H9 (cell line): Measurements from ENCODE around the gene IL5RA. TPM values are rescaled to one million over a fixed set of nuclear protein-coding genes. Genes with fewer than 3 reads are reported as not detected.

ENCODE experiments used
- DNase-seq: peaks from one replicate; pipeline ENCODE4 v3.0.0-alpha.2; 2017
- H2AFZ ChIP-seq: one replicate; pipeline ENCODE4 v1.6.1; 2013; ENCODE audit warnings: mild to moderate bottlenecking, low read length, control low read depth, moderate library complexity
- H2AK5ac ChIP-seq: 2 replicates; pipeline ENCODE4 v1.6.1; 2013; ENCODE audit warnings: low read length, control low read depth, mixed read lengths; ENCODE audit not compliant: insufficient read length
- H2BK120ac ChIP-seq: one replicate; pipeline ENCODE4 v1.6.1; 2013; ENCODE audit warnings: low read depth, mild to moderate bottlenecking, low read length, control low read depth, inconsistent platforms; ENCODE audit not compliant: poor library complexity, severe bottlenecking
- H2BK12ac ChIP-seq: 2 replicates; pipeline ENCODE4 v1.6.1; 2013; ENCODE audit warnings: low read length, control low read depth, mixed read lengths, low read depth; ENCODE audit not compliant: insufficient read length
- H2BK15ac ChIP-seq: 2 replicates; pipeline ENCODE4 v1.6.1; 2013; ENCODE audit warnings: low read depth, low read length, control low read depth
- H2BK20ac ChIP-seq: one replicate; pipeline ENCODE4 v1.6.1; 2013; ENCODE audit warnings: low read depth, mild to moderate bottlenecking, low read length, control low read depth, inconsistent platforms; ENCODE audit not compliant: poor library complexity, severe bottlenecking
- H2BK5ac ChIP-seq: 2 replicates; pipeline ENCODE4 v1.6.1; 2013; ENCODE audit warnings: low read length, control low read depth, mixed read lengths; ENCODE audit not compliant: insufficient read length
- H3K14ac ChIP-seq: 2 replicates; pipeline ENCODE4 v1.6.1; 2013; ENCODE audit warnings: low read length, control low read depth; ENCODE audit not compliant: insufficient read depth
- H3K18ac ChIP-seq: 2 replicates; pipeline ENCODE4 v1.6.1; 2013; ENCODE audit warnings: low read depth, mild to moderate bottlenecking, mixed read lengths, low read length, control low read depth; ENCODE audit not compliant: insufficient read length
- H3K23ac ChIP-seq: 2 replicates; pipeline ENCODE4 v1.6.1; 2013; ENCODE audit warnings: low read length, control low read depth, mixed read lengths, low read depth; ENCODE audit not compliant: insufficient read length
- H3K23me2 ChIP-seq: 2 replicates; pipeline ENCODE4 v1.6.1; 2013; ENCODE audit warnings: low read depth, mild to moderate bottlenecking, mixed read lengths, low read length, control low read depth; ENCODE audit not compliant: insufficient read length, poor library complexity, severe bottlenecking
- H3K27ac ChIP-seq: 2 replicates; pipeline ENCODE4 v1.5.1; 2013; ENCODE audit warnings: low read length, control low read depth, mixed read lengths, low read depth; ENCODE audit not compliant: insufficient read length
- H3K27me3 ChIP-seq: 2 replicates; pipeline ENCODE4 v1.6.1; 2013; ENCODE audit warnings: low read length, control low read depth, inconsistent platforms; ENCODE audit not compliant: insufficient read depth
- H3K4ac ChIP-seq: 2 replicates; pipeline ENCODE4 v1.6.1; 2013; ENCODE audit warnings: low read depth, mild to moderate bottlenecking, control low read depth, inconsistent platforms, low read length, moderate library complexity
- H3K4me1 ChIP-seq: 2 replicates; pipeline ENCODE4 v1.6.1; 2013; ENCODE audit warnings: low read length, control low read depth, inconsistent platforms; ENCODE audit not compliant: insufficient read depth
- H3K4me2 ChIP-seq: 2 replicates; pipeline ENCODE4 v1.6.1; 2013; ENCODE audit warnings: low read length, control low read depth, mixed read lengths; ENCODE audit not compliant: insufficient read length, insufficient read depth
- H3K56ac ChIP-seq: 2 replicates; pipeline ENCODE4 v1.6.1; 2013; ENCODE audit warnings: low read depth, mild to moderate bottlenecking, mixed read lengths, low read length, control low read depth; ENCODE audit not compliant: insufficient read length
- H3K79me1 ChIP-seq: 2 replicates; pipeline ENCODE4 v1.6.1; 2013; ENCODE audit warnings: low read depth, mild to moderate bottlenecking, moderate library complexity, low read length, control low read depth, inconsistent platforms; ENCODE audit not compliant: insufficient read depth, poor library complexity, severe bottlenecking
- H3K79me2 ChIP-seq: 2 replicates; pipeline ENCODE4 v1.6.1; 2013; ENCODE audit warnings: low read length, control low read depth, inconsistent platforms; ENCODE audit not compliant: insufficient read depth
- H3K9ac ChIP-seq: 2 replicates; pipeline ENCODE4 v1.6.1; 2013; ENCODE audit warnings: low read length, control low read depth, mixed read lengths; ENCODE audit not compliant: insufficient read length; ENCODE audit errors: extremely low read depth
- H3K9me3 ChIP-seq: one replicate; pipeline ENCODE4 v1.6.1; 2013; ENCODE audit warnings: low read depth, low read length, inconsistent platforms; ENCODE audit not compliant: control insufficient read depth
- H3T11ph ChIP-seq: one replicate; pipeline ENCODE4 v1.6.1; 2013; ENCODE audit warnings: mild to moderate bottlenecking, low read length, control low read depth, inconsistent platforms
- H4K20me1 ChIP-seq: one replicate; pipeline ENCODE4 v1.6.1; 2013; ENCODE audit not compliant: control insufficient read depth, insufficient read length, insufficient read depth
- H4K5ac ChIP-seq: 2 replicates; pipeline ENCODE4 v1.6.1; 2013; ENCODE audit warnings: low read depth, mild to moderate bottlenecking, mixed read lengths, low read length, control low read depth; ENCODE audit not compliant: insufficient read length
- H4K8ac ChIP-seq: replicated peaks from 2 replicates; pipeline ENCODE4 v1.6.1; 2013; ENCODE audit warnings: low read length, control low read depth, mixed read lengths, low read depth; ENCODE audit not compliant: insufficient read length
- H4K91ac ChIP-seq: 2 replicates; pipeline ENCODE4 v1.6.1; 2013; ENCODE audit warnings: low read depth, mild to moderate bottlenecking, moderate library complexity, mixed read lengths, low read length, control low read depth; ENCODE audit not compliant: insufficient read length
- H3K27ac Mint-ChIP-seq, 3 experiments: 2 replicates in 2 of 3; 3 replicates in 1 of 3; pipeline ENCODE4 v1.8.0; 2020 to 2021; ENCODE audit warnings: mixed read lengths in 3 of 3, mild to moderate bottlenecking in 1 of 3, moderate library complexity in 1 of 3
- H3K27me3 Mint-ChIP-seq: 2 replicates; pipeline ENCODE4 v1.8.0; 2021; ENCODE audit warnings: low read depth, mild to moderate bottlenecking, moderate library complexity, mixed read lengths
- H3K36me3 Mint-ChIP-seq, 3 experiments: 2 replicates in 2 of 3; 3 replicates in 1 of 3; pipeline ENCODE4 v1.8.0; 2020 to 2021; ENCODE audit warnings: low read depth in 3 of 3, mixed read lengths in 3 of 3; ENCODE audit not compliant: insufficient read depth in 1 of 3
- H3K4me1 Mint-ChIP-seq, 2 experiments: 2 replicates each; pipeline ENCODE4 v1.8.0; 2020; ENCODE audit warnings: mixed read lengths in 2 of 2
- H3K4me3 Mint-ChIP-seq, 2 experiments: 2 replicates in 1 of 2; 3 replicates in 1 of 2; pipeline ENCODE4 v1.8.0; 2020 to 2021; ENCODE audit warnings: mild to moderate bottlenecking in 2 of 2, mixed read lengths in 2 of 2, moderate library complexity in 1 of 2
- H3K9me3 Mint-ChIP-seq, 2 experiments: 2 replicates in 1 of 2; 3 replicates in 1 of 2; pipeline ENCODE4 v1.8.0; 2020; ENCODE audit warnings: mild to moderate bottlenecking in 2 of 2, mixed read lengths in 2 of 2, moderate library complexity in 1 of 2
- WGBS: extraction: QIAGEN DNeasy Blood & Tissue Kit; methylation state at CpG from one replicate; pipeline ENCODE4 v1.1.7; 2013; ENCODE audit warnings: missing lambda C conversion rate, low lambda C conversion rate, mixed read lengths; ENCODE audit not compliant: insufficient read length; ENCODE audit errors: extremely low coverage; 5-methylcytosine and 5-hydroxymethylcytosine counted together
- total RNA-seq: library from RNA; stranded (reverse); gene quantifications from 2 replicates; pipeline ENCODE4 v1.2.1, GENCODE V29; 2021
- TF ChIP-seq, protein P1 (sequence below): fragments of 200-600 bp; sonication (generic); conservative IDR thresholded peaks from 3 replicates; pipeline ENCODE4 v1.8.0; 2021; ENCODE audit warnings: antibody characterized with exemption, mild to moderate bottlenecking

IL5RA gene
- total RNA-seq, 1 experiment from 2014 or later = not detected

DNA sequence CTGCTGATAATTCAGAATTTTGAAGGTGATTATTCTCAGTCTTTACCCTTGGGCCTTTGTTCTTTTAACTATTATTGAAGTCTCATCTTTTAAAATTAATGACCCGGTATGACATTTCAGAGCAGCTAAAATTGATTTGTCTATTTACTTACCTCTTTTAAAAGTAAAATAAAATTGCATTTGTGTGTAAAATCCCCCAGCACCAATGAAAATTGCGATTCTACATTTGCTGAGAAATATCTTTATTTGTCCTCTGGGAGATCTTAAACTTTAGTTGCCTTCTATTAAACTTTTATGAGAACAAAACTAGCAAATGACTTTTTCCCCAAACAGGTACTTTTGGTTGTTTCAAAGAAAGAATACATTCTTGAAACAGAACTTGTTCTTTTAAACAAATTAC is 7.5 kb upstream of the IL5RA start:
- no peaks in the 10 kb centered on the region for H3K4me1 ChIP-seq
- H2AK5ac ChIP-seq = no peak overlapping the region
- H2AFZ ChIP-seq = no peak overlapping the region
- no peak overlapping the region for H3K9ac ChIP-seq
- TF ChIP-seq, protein P1, sequence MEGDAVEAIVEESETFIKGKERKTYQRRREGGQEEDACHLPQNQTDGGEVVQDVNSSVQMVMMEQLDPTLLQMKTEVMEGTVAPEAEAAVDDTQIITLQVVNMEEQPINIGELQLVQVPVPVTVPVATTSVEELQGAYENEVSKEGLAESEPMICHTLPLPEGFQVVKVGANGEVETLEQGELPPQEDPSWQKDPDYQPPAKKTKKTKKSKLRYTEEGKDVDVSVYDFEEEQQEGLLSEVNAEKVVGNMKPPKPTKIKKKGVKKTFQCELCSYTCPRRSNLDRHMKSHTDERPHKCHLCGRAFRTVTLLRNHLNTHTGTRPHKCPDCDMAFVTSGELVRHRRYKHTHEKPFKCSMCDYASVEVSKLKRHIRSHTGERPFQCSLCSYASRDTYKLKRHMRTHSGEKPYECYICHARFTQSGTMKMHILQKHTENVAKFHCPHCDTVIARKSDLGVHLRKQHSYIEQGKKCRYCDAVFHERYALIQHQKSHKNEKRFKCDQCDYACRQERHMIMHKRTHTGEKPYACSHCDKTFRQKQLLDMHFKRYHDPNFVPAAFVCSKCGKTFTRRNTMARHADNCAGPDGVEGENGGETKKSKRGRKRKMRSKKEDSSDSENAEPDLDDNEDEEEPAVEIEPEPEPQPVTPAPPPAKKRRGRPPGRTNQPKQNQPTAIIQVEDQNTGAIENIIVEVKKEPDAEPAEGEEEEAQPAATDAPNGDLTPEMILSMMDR = no peak
- H4K20me1 ChIP-seq = no peaks in the 10 kb centered on the region
- H3K23me2 ChIP-seq = no peaks in the 10 kb centered on the region
- no peaks in the 10 kb centered on the region for H3K79me2 ChIP-seq
- H4K91ac ChIP-seq = no peak overlapping the region
- H3K27me3 ChIP-seq = no peaks in the 10 kb centered on the region
- no peak overlapping the region for H3K4me2 ChIP-seq
- no peak overlapping the region for H3K14ac ChIP-seq
- no peaks in the 10 kb centered on the region for H3K4me1 Mint-ChIP-seq
- H3K27ac ChIP-seq = no peak overlapping the region
- no peaks in the 10 kb centered on the region for H3K36me3 Mint-ChIP-seq
- H4K5ac ChIP-seq = no peak overlapping the region
- H3K79me1 ChIP-seq = no peaks in the 10 kb centered on the region
- H3K4me3 Mint-ChIP-seq = no peak overlapping the region
- H3K27me3 Mint-ChIP-seq = no peaks in the 10 kb centered on the region; the same call in 1 of the 2 replicates
- no peak overlapping the region for H3K18ac ChIP-seq
- no peak overlapping the region for H2BK5ac ChIP-seq
- no peak overlapping the region for H2BK20ac ChIP-seq
- no peak overlapping the region for H3T11ph ChIP-seq
- DNase-seq = no peak
- H3K27ac Mint-ChIP-seq = no peak overlapping the region
- H3K9me3 Mint-ChIP-seq = no peaks in the 10 kb centered on the region; a peak in 1 of 5 replicates
- H3K56ac ChIP-seq = no peak overlapping the region
- no peak overlapping the region for H2BK15ac ChIP-seq
- H2BK120ac ChIP-seq = no peak overlapping the region
- H3K23ac ChIP-seq = no peak overlapping the region
- no peak overlapping the region for H4K8ac ChIP-seq
- no peaks in the 10 kb centered on the region for H3K9me3 ChIP-seq
- no peak overlapping the region for H2BK12ac ChIP-seq
- no CpG with 5 or more reads among the region's 2 CpGs for WGBS
- no peak overlapping the region for H3K4ac ChIP-seq
